Dendritic cell treated with granulocyte-macrophage colony-stimulating factor and Interleukin-4, amounts not matched to agents 40 ng/mL and 50 ng/mL, for 4 days (primary cell): ENCODE measurements around the gene ATXN7L2.

Experiments
- H3K27ac Mint-ChIP-seq: one replicate; pipeline ENCODE4 v1.8.0; 2022; ENCODE audit warnings: mild to moderate bottlenecking, mixed read lengths
- H3K27me3 Mint-ChIP-seq: one replicate; pipeline ENCODE4 v1.8.0; 2022; ENCODE audit warnings: mild to moderate bottlenecking, mixed read lengths
- H3K36me3 Mint-ChIP-seq: one replicate; pipeline ENCODE4 v1.8.0; 2022; ENCODE audit warnings: low read depth, mixed read lengths
- H3K4me1 Mint-ChIP-seq: one replicate; pipeline ENCODE4 v1.8.0; 2022; ENCODE audit warnings: low read depth, mixed read lengths
- H3K4me3 Mint-ChIP-seq: one replicate; pipeline ENCODE4 v1.8.0; 2022; ENCODE audit warnings: mild to moderate bottlenecking, moderate library complexity, mixed read lengths
- H3K9me3 Mint-ChIP-seq: one replicate; pipeline ENCODE4 v1.8.0; 2022; ENCODE audit warnings: mixed read lengths
- intact Hi-C: fragments of 100-400 bp; cut with micrococcal nuclease; formaldehyde crosslinking; loops from one replicate; pipeline ENCODE4 v1.15.0; 2022

The ATXN7L2 gene

GRCh38 chr1:109530457-109531087, 46.9 kb downstream of the ATXN7L2 start:
- H3K4me3 Mint-ChIP-seq, result no peak overlapping the region
- no peaks in the 10 kb centered on the region for H3K9me3 Mint-ChIP-seq
- peaks cover 17% of the 10 kb centered on the region for H3K4me1 Mint-ChIP-seq
- no peak overlapping the region for H3K27ac Mint-ChIP-seq
- intact Hi-C loops, result loop anchor here (5.0 to 10.0 kb wide), 2 partner anchors 103 to 266 kb away; partner anchors contain the start of gene PSMA5
- no peaks in the 10 kb centered on the region for H3K36me3 Mint-ChIP-seq
- no peaks in the 10 kb centered on the region for H3K27me3 Mint-ChIP-seq

GRCh38 chr1:109531380-109531779, 47.7 kb downstream of the ATXN7L2 start:
- Mint-ChIP-seq H3K4me3 (no peak overlapping the region), H3K27me3 (no peaks in the 10 kb centered on the region), H3K4me1 (peaks cover 17% of the 10 kb centered on the region), H3K36me3 (no peaks in the 10 kb centered on the region), H3K9me3 (no peaks in the 10 kb centered on the region), H3K27ac (no peak overlapping the region)
- intact Hi-C loops, result loop anchor here (5.0 to 10.0 kb wide), 2 partner anchors 104 to 267 kb away; partner anchors contain the start of gene PSMA5

- intact Hi-C loops, result loop anchor here (1.0 to 10.0 kb wide), 4 partner anchors 38 to 267 kb away; partner anchors contain the start of genes CYB561D1 and PSMA5
- no peak overlapping the region for H3K4me3 Mint-ChIP-seq
- no peak overlapping the region for H3K27ac Mint-ChIP-seq
- H3K9me3 Mint-ChIP-seq, result no peaks in the 10 kb centered on the region
- no peaks in the 10 kb centered on the region for H3K36me3 Mint-ChIP-seq
- no peaks in the 10 kb centered on the region for H3K27me3 Mint-ChIP-seq
- H3K4me1 Mint-ChIP-seq, result peaks cover 17% of the 10 kb centered on the region
Observed at GRCh38 chr1:109531826-109532364, 48.2 kb downstream of the ATXN7L2 start.

GRCh38 chr1:109532365-109533136, 48.8 kb downstream of the ATXN7L2 start:
- H3K27ac Mint-ChIP-seq, result peak overlapping the region; percentile 28
- no peaks in the 10 kb centered on the region for H3K9me3 Mint-ChIP-seq
- intact Hi-C loops, result loop anchor here (1.0 to 10.0 kb wide), 4 partner anchors 38 to 268 kb away; partner anchors contain the start of genes CYB561D1 and PSMA5
- peak overlapping the region; percentile 33 for H3K4me3 Mint-ChIP-seq
- peaks cover 17% of the 10 kb centered on the region for H3K4me1 Mint-ChIP-seq
- H3K27me3 Mint-ChIP-seq, result no peaks in the 10 kb centered on the region
- H3K36me3 Mint-ChIP-seq, result no peaks in the 10 kb centered on the region

- Mint-ChIP-seq H3K27ac (no peak overlapping the region), H3K36me3 (no peaks in the 10 kb centered on the region), H3K9me3 (no peaks in the 10 kb centered on the region), H3K4me1 (peaks cover 17% of the 10 kb centered on the region), H3K4me3 (no peak overlapping the region), H3K27me3 (no peaks in the 10 kb centered on the region)
- intact Hi-C loops, result loop anchor here (5.0 to 10.0 kb wide), 2 partner anchors 107 to 270 kb away; partner anchors contain the start of gene PSMA5
Observed at GRCh38 chr1:109534307-109534858, 50.7 kb downstream of the ATXN7L2 start.

- Mint-ChIP-seq H3K9me3 (no peaks in the 10 kb centered on the region), H3K36me3 (no peaks in the 10 kb centered on the region), H3K27me3 (no peaks in the 10 kb centered on the region), H3K4me3 (no peak overlapping the region), H3K4me1 (peaks cover 17% of the 10 kb centered on the region), H3K27ac (peak overlapping the region; percentile 2)
- intact Hi-C loops, result loop anchor here (10.0 kb wide), 1 partner anchor 271 kb away; no protein-coding TSS in a partner anchor
Observed at GRCh38 chr1:109535481-109535880, 51.8 kb downstream of the ATXN7L2 start.

- peaks cover 17% of the 10 kb centered on the region for H3K4me1 Mint-ChIP-seq
- H3K27me3 Mint-ChIP-seq, result peaks cover 1% of the 10 kb centered on the region
- no peak overlapping the region for H3K4me3 Mint-ChIP-seq
- peak overlapping the region; percentile 2 for H3K27ac Mint-ChIP-seq
- intact Hi-C loops, result loop anchor here (10.0 kb wide), 1 partner anchor 271 kb away; no protein-coding TSS in a partner anchor
- H3K9me3 Mint-ChIP-seq, result no peaks in the 10 kb centered on the region
- no peaks in the 10 kb centered on the region for H3K36me3 Mint-ChIP-seq
Observed at GRCh38 chr1:109535971-109536491, 52.3 kb downstream of the ATXN7L2 start.

DNA sequence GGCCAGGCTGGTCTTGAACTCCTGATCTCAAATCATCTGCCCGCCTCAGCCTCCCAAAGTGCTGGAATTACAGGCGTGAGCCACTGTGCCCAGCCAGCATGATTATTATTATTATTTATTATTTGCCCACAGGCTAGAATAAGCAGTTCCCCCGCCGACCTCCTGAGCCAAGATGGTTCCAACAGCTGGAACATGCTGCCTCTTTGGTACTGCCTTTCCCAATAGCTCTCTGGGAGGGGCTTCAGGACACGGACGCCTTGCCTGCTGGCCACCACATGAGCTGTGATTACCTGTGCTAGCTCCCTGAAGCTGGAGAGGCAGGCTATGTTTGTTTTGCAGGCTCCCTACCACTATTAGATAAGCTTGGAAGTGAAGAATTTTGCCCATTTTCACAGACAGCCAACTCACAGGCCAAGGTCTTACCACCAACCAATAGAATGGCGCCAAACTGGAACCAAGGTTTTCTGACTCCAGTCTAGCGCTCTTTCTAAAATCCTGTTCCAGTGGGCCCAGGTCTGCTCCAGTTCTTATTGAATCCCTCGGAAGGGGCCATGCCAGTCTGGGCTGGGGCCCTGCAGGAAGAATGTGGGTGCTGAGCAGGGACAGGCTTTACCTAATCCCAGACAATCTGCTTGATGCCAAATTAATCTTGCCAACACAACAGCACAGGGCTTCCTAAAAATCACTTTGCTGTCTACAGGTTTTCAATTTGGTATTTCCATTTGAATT, 53.9 kb downstream of the ATXN7L2 start:
- Mint-ChIP-seq H3K36me3 (no peaks in the 10 kb centered on the region), H3K27ac (no peak overlapping the region), H3K4me3 (no peak overlapping the region), H3K27me3 (peaks cover 3% of the 10 kb centered on the region), H3K4me1 (peaks cover 10% of the 10 kb centered on the region), H3K9me3 (no peaks in the 10 kb centered on the region)
- intact Hi-C loops, result loop anchor here (10.0 kb wide), 1 partner anchor 273 kb away; no protein-coding TSS in a partner anchor

GRCh38 chr1:109538827-109539555, 55.3 kb downstream of the ATXN7L2 start:
- H3K36me3 Mint-ChIP-seq, result no peaks in the 10 kb centered on the region
- peaks cover 7% of the 10 kb centered on the region for H3K4me1 Mint-ChIP-seq
- H3K27ac Mint-ChIP-seq, result no peak overlapping the region
- intact Hi-C loops, result loop anchor here (10.0 kb wide), 1 partner anchor 274 kb away; no protein-coding TSS in a partner anchor
- H3K4me3 Mint-ChIP-seq, result no peak overlapping the region
- no peaks in the 10 kb centered on the region for H3K9me3 Mint-ChIP-seq
- H3K27me3 Mint-ChIP-seq, result peaks cover 5% of the 10 kb centered on the region

DNA sequence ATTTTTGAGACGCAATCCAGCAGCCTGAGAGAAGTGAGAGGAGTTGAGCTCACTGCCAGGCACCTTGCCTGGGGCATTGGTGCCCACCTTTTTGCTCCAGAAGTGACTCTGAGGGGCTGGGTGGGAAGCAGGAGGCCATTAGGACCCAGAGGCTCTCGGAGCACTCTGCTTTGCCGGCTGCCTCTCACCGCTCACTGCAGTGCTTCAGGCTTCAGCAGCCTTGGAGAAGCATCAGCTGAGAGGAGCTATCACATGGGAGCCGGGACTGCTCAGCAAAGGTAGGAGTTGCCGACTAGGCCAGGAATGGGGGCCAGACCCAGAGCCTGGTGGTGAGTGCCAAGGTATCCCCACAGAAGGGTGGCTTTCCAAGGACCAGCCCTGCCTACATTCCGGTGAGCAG, 56.0 kb downstream of the ATXN7L2 start, which contains the start of gene GPR61:
TSS of gene GPR61 (plus strand) at position 197 of the 400 bp plus-strand sequence. CDS start 3,151 bp downstream, outside the sequence.
- no peaks in the 10 kb centered on the region for H3K36me3 Mint-ChIP-seq
- H3K4me3 Mint-ChIP-seq, result no peak within 1 kb of the TSS
- H3K4me1 Mint-ChIP-seq, result no peaks in the 10 kb centered on the region
- no peaks in the 10 kb centered on the region for H3K9me3 Mint-ChIP-seq
- H3K27me3 Mint-ChIP-seq, result peaks cover 5% of the 10 kb centered on the region
- no peak within 1 kb of the TSS for H3K27ac Mint-ChIP-seq
- intact Hi-C loops, result loop anchor here (10.0 kb wide), 1 partner anchor 275 kb away; no protein-coding TSS in a partner anchor

DNA sequence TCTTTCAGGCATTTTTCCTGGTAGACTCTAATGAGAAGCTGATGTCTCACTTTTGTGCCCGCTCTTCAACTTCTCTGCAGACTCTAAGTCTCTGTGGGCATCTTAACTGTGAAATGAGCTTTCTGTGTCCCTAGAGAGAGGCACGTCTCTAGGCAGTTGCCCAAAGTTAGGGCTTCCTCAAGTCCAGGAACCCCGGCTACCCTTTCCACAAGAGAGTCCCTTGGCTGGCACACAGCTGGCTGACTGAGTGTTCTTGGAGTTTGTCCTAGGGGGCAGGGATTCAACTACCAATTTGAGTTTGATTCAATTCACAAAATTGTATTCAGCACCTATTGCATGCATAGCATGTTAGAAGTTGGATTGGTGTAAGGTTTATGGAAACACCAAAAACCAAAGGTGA, 57.4 kb downstream of the ATXN7L2 start:
- H3K9me3 Mint-ChIP-seq, result no peaks in the 10 kb centered on the region
- no peak overlapping the region for H3K27ac Mint-ChIP-seq
- no peaks in the 10 kb centered on the region for H3K36me3 Mint-ChIP-seq
- intact Hi-C loops, result no loop called here
- no peak overlapping the region for H3K4me3 Mint-ChIP-seq
- peaks cover 5% of the 10 kb centered on the region for H3K27me3 Mint-ChIP-seq
- no peaks in the 10 kb centered on the region for H3K4me1 Mint-ChIP-seq
